ENCODE measurements around the gene UNG. TPM values are rescaled to one million over a fixed set of nuclear protein-coding genes. Genes with fewer than 3 reads are reported as not detected.

Gene UNG
- total RNA-seq, 1 experiment from 2014 or later, result 188 TPM

- Histone ChIP-seq H4K5ac (ENCODE audit: insufficient read length, low read depth, low read length) (no peak overlapping the region), H2BK5ac (ENCODE audit: insufficient read length, low read length) (no peak overlapping the region), H4K8ac (replicated peaks; ENCODE audit: insufficient read length, low read depth, low read length) (no peak overlapping the region), H3K9ac (ENCODE audit: extremely low read depth, insufficient read length, low read length) (no peak overlapping the region), H3K4me2 (ENCODE audit: insufficient read depth, insufficient read length, low read length) (no peak overlapping the region), H2BK120ac (ENCODE audit: low read depth, low read length, poor library complexity, severe bottlenecking) (no peak overlapping the region), H2AK5ac (ENCODE audit: insufficient read length, low read length) (no peak overlapping the region), H3K18ac (ENCODE audit: insufficient read length, low read depth, low read length) (no peak overlapping the region), H4K91ac (ENCODE audit: insufficient read length, low read depth, low read length) (no peak overlapping the region), H3K27me3 (ENCODE audit: insufficient read depth, low read length) (no peaks in the 10 kb centered on the region; the same call in 1 of the 2 replicates), H3T11ph (ENCODE audit: low read length) (no peak overlapping the region), H3K9me3 (ENCODE audit: control insufficient read depth, low read depth, low read length) (no peaks in the 10 kb centered on the region), H3K27ac (ENCODE audit: insufficient read length, low read depth, low read length) (no peak overlapping the region), H3K4ac (ENCODE audit: low read depth, low read length) (no peak overlapping the region), H3K4me1 (ENCODE audit: insufficient read depth, low read length) (no peaks in the 10 kb centered on the region), H2BK20ac (ENCODE audit: low read depth, low read length, poor library complexity, severe bottlenecking) (no peak overlapping the region), H3K23me2 (ENCODE audit: insufficient read length, low read depth, low read length, poor library complexity, severe bottlenecking) (no peaks in the 10 kb centered on the region), H2BK15ac (ENCODE audit: low read depth, low read length) (no peak overlapping the region), H3K79me1 (ENCODE audit: insufficient read depth, low read depth, low read length, poor library complexity, severe bottlenecking) (no peaks in the 10 kb centered on the region), H3K14ac (ENCODE audit: insufficient read depth, low read length) (no peak overlapping the region), H2AFZ (ENCODE audit: low read length) (no peak overlapping the region), H2BK12ac (ENCODE audit: insufficient read length, low read depth, low read length) (no peak overlapping the region), H3K79me2 (ENCODE audit: insufficient read depth, low read length) (no peaks in the 10 kb centered on the region), H3K23ac (ENCODE audit: insufficient read length, low read depth, low read length) (no peak overlapping the region), H3K56ac (ENCODE audit: insufficient read length, low read depth, low read length) (no peak overlapping the region), H4K20me1 (ENCODE audit: control insufficient read depth, insufficient read depth, insufficient read length) (no peaks in the 10 kb centered on the region)
- no CpG with 5 or more reads among the region's 2 CpGs for WGBS (ENCODE audit: extremely low coverage, insufficient read length, low lambda C conversion rate)
- Mint-ChIP-seq H3K27me3 (ENCODE audit: low read depth) (no peaks in the 10 kb centered on the region; the same call in 1 of the 2 replicates), H3K27ac (no peak overlapping the region), H3K36me3 (ENCODE audit: insufficient read depth in 1 of 3, low read depth in 3 of 3) (0 out of 7 replicates have a peak, but pooled peaks cover 0 to 1% (median 0%) of the 10 kb centered on the region in 3 experiments), H3K4me3 (no peak overlapping the region), H3K9me3 (peaks cover 7 to 14% of the 10 kb centered on the region in 2 experiments), H3K4me1 (0 out of 4 replicates have a peak, but pooled peaks cover 0 to 4% of the 10 kb centered on the region in 2 experiments)
- no peak for DNase-seq
- TF ChIP-seq CTCF (conservative IDR thresholded peaks at IDR 0.05), result no peak
These were observed 39.7 kb downstream of the UNG start for GRCh38 chr12:109137055-109137454.
